C4-2B (cell line): Measurements from ENCODE around the gene MMP27.

Source experiments
- ZFX ChIP-seq: fragments of 450-650 bp; IDR thresholded peaks from 2 replicates; pipeline ENCODE4 v1.6.1; 2017
- TF ChIP-seq, protein P1 (sequence below): fragments of 450-650 bp; conservative IDR thresholded peaks from 2 replicates; pipeline ENCODE4 v1.5.1; 2017; ENCODE audit warnings: mild to moderate bottlenecking

DNA sequence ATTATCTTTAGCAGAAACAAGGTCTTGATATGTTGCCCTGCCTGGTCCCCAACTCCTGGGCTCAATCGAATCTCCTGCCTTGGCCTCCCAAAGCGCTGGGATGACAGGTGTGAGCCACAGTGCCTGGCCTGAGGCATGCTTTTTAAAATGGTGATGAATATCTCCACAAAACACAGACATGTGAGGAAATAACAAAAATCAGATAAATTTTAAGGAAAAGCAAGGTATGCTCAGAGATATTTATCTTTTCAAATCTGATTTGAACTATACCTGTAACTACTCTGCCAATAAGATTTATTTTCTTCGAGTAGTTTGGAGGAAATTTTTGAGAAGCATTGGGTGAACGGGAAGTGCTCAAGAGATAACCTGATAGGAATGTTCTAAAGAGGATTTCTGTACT is 44.5 kb downstream of the MMP27 start:
- TF ChIP-seq, protein P1, sequence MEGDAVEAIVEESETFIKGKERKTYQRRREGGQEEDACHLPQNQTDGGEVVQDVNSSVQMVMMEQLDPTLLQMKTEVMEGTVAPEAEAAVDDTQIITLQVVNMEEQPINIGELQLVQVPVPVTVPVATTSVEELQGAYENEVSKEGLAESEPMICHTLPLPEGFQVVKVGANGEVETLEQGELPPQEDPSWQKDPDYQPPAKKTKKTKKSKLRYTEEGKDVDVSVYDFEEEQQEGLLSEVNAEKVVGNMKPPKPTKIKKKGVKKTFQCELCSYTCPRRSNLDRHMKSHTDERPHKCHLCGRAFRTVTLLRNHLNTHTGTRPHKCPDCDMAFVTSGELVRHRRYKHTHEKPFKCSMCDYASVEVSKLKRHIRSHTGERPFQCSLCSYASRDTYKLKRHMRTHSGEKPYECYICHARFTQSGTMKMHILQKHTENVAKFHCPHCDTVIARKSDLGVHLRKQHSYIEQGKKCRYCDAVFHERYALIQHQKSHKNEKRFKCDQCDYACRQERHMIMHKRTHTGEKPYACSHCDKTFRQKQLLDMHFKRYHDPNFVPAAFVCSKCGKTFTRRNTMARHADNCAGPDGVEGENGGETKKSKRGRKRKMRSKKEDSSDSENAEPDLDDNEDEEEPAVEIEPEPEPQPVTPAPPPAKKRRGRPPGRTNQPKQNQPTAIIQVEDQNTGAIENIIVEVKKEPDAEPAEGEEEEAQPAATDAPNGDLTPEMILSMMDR: no peak
- TF ChIP-seq ZFX: no peak
